Loucy (cell line): ENCODE measurements around the gene TMEM45A.

Experiments
- H2AFZ ChIP-seq: fragments of 200-600 bp; sonication (generic); 2 replicates; pipeline ENCODE4 v1.6.0; 2016; ENCODE audit warnings: antibody characterized with exemption, mild to moderate bottlenecking, low read length, moderate library complexity
- H3F3A ChIP-seq: fragments of 200-600 bp; 2 replicates; pipeline ENCODE4 v1.6.0; 2016; ENCODE audit warnings: antibody characterized with exemption, low read depth, mild to moderate bottlenecking
- H3K27me3 ChIP-seq: fragments of 200-600 bp; sonication (generic); 2 replicates; pipeline ENCODE4 v1.6.1; 2014; ENCODE audit warnings: low read length, mild to moderate bottlenecking; ENCODE audit not compliant: insufficient read depth, poor library complexity, severe bottlenecking
- H3K36me3 ChIP-seq: fragments of 200-600 bp; sonication (generic); 2 replicates; pipeline ENCODE4 v1.6.1; 2016; ENCODE audit warnings: low read length; ENCODE audit not compliant: insufficient read depth
- H3K4me1 ChIP-seq: fragments of 200-600 bp; sonication (generic); 2 replicates; pipeline ENCODE4 v1.5.1; 2014; ENCODE audit warnings: low read length, mild to moderate bottlenecking; ENCODE audit not compliant: insufficient read depth, poor library complexity, severe bottlenecking
- H3K4me2 ChIP-seq: fragments of 200-600 bp; sonication (generic); 2 replicates; pipeline ENCODE4 v1.6.0; 2014; ENCODE audit warnings: antibody characterized with exemption, low read length, low read depth, mild to moderate bottlenecking; ENCODE audit not compliant: poor library complexity, severe bottlenecking
- H3K4me3 ChIP-seq: fragments of 200-600 bp; sonication (generic); 2 replicates; pipeline ENCODE4 v1.5.1; 2014; ENCODE audit warnings: low read length, mild to moderate bottlenecking, mixed read lengths; ENCODE audit not compliant: poor library complexity, severe bottlenecking
- H3K79me2 ChIP-seq: fragments of 200-600 bp; sonication (generic); 2 replicates; pipeline ENCODE4 v1.6.1; 2014; ENCODE audit warnings: low read length; ENCODE audit not compliant: insufficient read depth
- H3K9ac ChIP-seq: fragments of 200-600 bp; sonication (generic); 2 replicates; pipeline ENCODE4 v1.6.0; 2014; ENCODE audit warnings: mild to moderate bottlenecking, low read depth, low read length, moderate library complexity; ENCODE audit not compliant: poor library complexity, severe bottlenecking
- H3K9me2 ChIP-seq: fragments of 200-600 bp; sonication (generic); replicated peaks from 2 replicates; pipeline ENCODE4 v1.6.1; 2016; ENCODE audit warnings: low read depth, low read length, mixed read lengths
- H3K9me3 ChIP-seq: fragments of 200-600 bp; sonication (generic); 2 replicates; pipeline ENCODE4 v1.6.1; 2014; ENCODE audit warnings: mild to moderate bottlenecking, antibody characterized with exemption, low read length, low read depth; ENCODE audit not compliant: insufficient read depth
- H4K20me1 ChIP-seq: fragments of 200-600 bp; sonication (generic); 2 replicates; pipeline ENCODE4 v1.6.0; 2014; ENCODE audit warnings: antibody characterized with exemption, low read length, mild to moderate bottlenecking; ENCODE audit not compliant: insufficient read depth, poor library complexity, severe bottlenecking
- CTCF ChIP-seq: fragments of 200-600 bp; sonication (generic); conservative IDR thresholded peaks from 2 replicates; pipeline ENCODE4 v1.5.1; 2014; ENCODE audit warnings: mild to moderate bottlenecking, antibody characterized with exemption, low read length
- EZH2phosphoT487 ChIP-seq: fragments of 200-600 bp; IDR thresholded peaks from 2 replicates; pipeline ENCODE4 v1.6.1; 2018; ENCODE audit warnings: antibody characterized with exemption, mild to moderate bottlenecking, moderate library complexity, borderline replicate concordance

TMEM45A gene

GRCh38 chr3:100563652-100564211 is 71.3 kb downstream of the TMEM45A start:
- no peak overlapping the region for H3K9ac ChIP-seq
- no peaks in the 10 kb centered on the region for H4K20me1 ChIP-seq
- H3K9me3 ChIP-seq, result no peaks in the 10 kb centered on the region
- H3K9me2 ChIP-seq, result no peaks in the 10 kb centered on the region
- no peaks in the 10 kb centered on the region for H3K4me1 ChIP-seq
- no peaks in the 10 kb centered on the region for H3F3A ChIP-seq
- H3K36me3 ChIP-seq, result no peaks in the 10 kb centered on the region
- no peak overlapping the region for H3K4me2 ChIP-seq
- no peaks in the 10 kb centered on the region for H3K27me3 ChIP-seq
- H2AFZ ChIP-seq, result no peak overlapping the region
- no peak overlapping the region for H3K4me3 ChIP-seq
- no peak for TF ChIP-seq EZH2phosphoT487
- TF ChIP-seq CTCF, result no peak
- H3K79me2 ChIP-seq, result no peaks in the 10 kb centered on the region

- TF ChIP-seq EZH2phosphoT487, result no peak
- no peak for TF ChIP-seq CTCF
- H3F3A ChIP-seq, result no peaks in the 10 kb centered on the region
- no peak overlapping the region for H3K4me2 ChIP-seq
- H3K4me1 ChIP-seq, result no peaks in the 10 kb centered on the region
- H3K9ac ChIP-seq, result no peak overlapping the region
- H3K79me2 ChIP-seq, result no peaks in the 10 kb centered on the region
- H4K20me1 ChIP-seq, result no peaks in the 10 kb centered on the region
- H3K27me3 ChIP-seq, result no peaks in the 10 kb centered on the region
- H3K36me3 ChIP-seq, result no peaks in the 10 kb centered on the region
- H3K9me3 ChIP-seq, result no peaks in the 10 kb centered on the region
- H3K4me3 ChIP-seq, result no peak overlapping the region
- no peak overlapping the region for H2AFZ ChIP-seq
- H3K9me2 ChIP-seq, result no peaks in the 10 kb centered on the region
These were observed 78.4 kb downstream of the TMEM45A start for GRCh38 chr3:100570811-100571210.

- H3K36me3 ChIP-seq, result no peaks in the 10 kb centered on the region
- no peaks in the 10 kb centered on the region for H3K9me3 ChIP-seq
- H3K4me1 ChIP-seq, result no peaks in the 10 kb centered on the region
- no peaks in the 10 kb centered on the region for H4K20me1 ChIP-seq
- H3K79me2 ChIP-seq, result no peaks in the 10 kb centered on the region
- H3K27me3 ChIP-seq, result no peaks in the 10 kb centered on the region
- H3K4me2 ChIP-seq, result no peak overlapping the region
- H3K9ac ChIP-seq, result no peak overlapping the region
- H2AFZ ChIP-seq, result no peak overlapping the region
- no peak overlapping the region for H3K4me3 ChIP-seq
- TF ChIP-seq CTCF, result no peak
- TF ChIP-seq EZH2phosphoT487, result no peak
- no peaks in the 10 kb centered on the region for H3K9me2 ChIP-seq
- H3F3A ChIP-seq, result no peaks in the 10 kb centered on the region
These were observed 82.1 kb downstream of the TMEM45A start for GRCh38 chr3:100574536-100574935.
